OCI-LY7 (cell line): ENCODE measurements around the gene BCAS4. TPM values are rescaled to one million over a fixed set of nuclear protein-coding genes. Genes with fewer than 3 reads are reported as not detected.

Experiments
- BruUV-seq: library from RNA; stranded (reverse); fragments of 400-500 nt; replicated peaks from 2 replicates; lab custom pipeline; 2021; lab: Mats Ljungman, UMichigan
- CTCF ChIA-PET: fragments of 300-600 bp; sonication (Branson Sonifier 250); formaldehyde crosslinking; loops from one replicate; lab custom pipeline; 2022; ENCODE audit warnings: antibody characterized with exemption; ENCODE audit not compliant: unreplicated experiment; lab: Charles Lee
- POLR2A ChIA-PET: fragments of 300-600 bp; sonication (Branson Sonifier 250); formaldehyde crosslinking; loops from one replicate; lab custom pipeline; 2022; ENCODE audit warnings: antibody characterized with exemption; lab: Charles Lee
- DNase-seq: peaks from one replicate; pipeline ENCODE4 v3.0.0-alpha.2; 2015; ENCODE audit warnings: low spot score
- H2AFZ ChIP-seq: fragments of 200-600 bp; sonication (generic), shearing (Covaris generic); 2 replicates; pipeline ENCODE4 v1.6.1; 2014; ENCODE audit warnings: mild to moderate bottlenecking, antibody characterized with exemption, low read length, moderate library complexity
- H3K27ac ChIP-seq: fragments of 200-600 bp; sonication (generic); 2 replicates; pipeline ENCODE4 v1.5.1; 2014; ENCODE audit warnings: mixed run types, low read depth, mild to moderate bottlenecking, moderate library complexity, low read length, inconsistent platforms; ENCODE audit not compliant: poor library complexity, severe bottlenecking
- H3K36me3 ChIP-seq: fragments of 200-600 bp; sonication (generic); 2 replicates; pipeline ENCODE4 v1.6.1; 2014; ENCODE audit warnings: mild to moderate bottlenecking, antibody characterized with exemption, low read length, moderate library complexity, mixed read lengths; ENCODE audit not compliant: insufficient read depth
- H3K4me1 ChIP-seq: fragments of 200-600 bp; sonication (generic); 2 replicates; pipeline ENCODE4 v1.5.1; 2014; ENCODE audit warnings: mild to moderate bottlenecking, low read length; ENCODE audit not compliant: insufficient read depth, poor library complexity, severe bottlenecking
- H3K4me2 ChIP-seq: fragments of 200-600 bp; sonication (generic); 2 replicates; pipeline ENCODE4 v1.6.1; 2014; ENCODE audit warnings: mild to moderate bottlenecking, low read length
- H3K4me3 ChIP-seq: fragments of 200-600 bp; sonication (generic); 2 replicates; pipeline ENCODE4 v1.5.1; 2014; ENCODE audit warnings: mild to moderate bottlenecking, low read depth, low read length; ENCODE audit not compliant: poor library complexity, severe bottlenecking
- H3K79me2 ChIP-seq: fragments of 200-600 bp; sonication (generic); 2 replicates; pipeline ENCODE4 v1.6.1; 2016; ENCODE audit warnings: low read depth, mild to moderate bottlenecking, low read length, moderate library complexity, mixed read lengths; ENCODE audit not compliant: insufficient read depth
- H3K9me2 ChIP-seq: fragments of 200-600 bp; sonication (generic); 2 replicates; pipeline ENCODE4 v1.6.1; 2016; ENCODE audit warnings: mild to moderate bottlenecking, low read length, mixed read lengths; ENCODE audit not compliant: insufficient read depth
- H3K9me3 ChIP-seq: fragments of 200-600 bp; sonication (generic); 2 replicates; pipeline ENCODE4 v1.6.1; 2014; ENCODE audit warnings: mild to moderate bottlenecking, mixed run types, low read length, mixed read lengths
- H4K20me1 ChIP-seq: fragments of 200-600 bp; sonication (generic); 2 replicates; pipeline ENCODE4 v1.6.1; 2014; ENCODE audit warnings: mild to moderate bottlenecking, antibody characterized with exemption, low read length, moderate library complexity, mixed read lengths; ENCODE audit not compliant: insufficient read depth
- EZH2phosphoT487 ChIP-seq: fragments of 200-600 bp; sonication (generic); IDR thresholded peaks from 2 replicates; pipeline ENCODE4 v1.6.1; 2018; ENCODE audit warnings: low read depth, borderline replicate concordance, mild to moderate bottlenecking, mixed run types, antibody characterized with exemption, low read length, moderate library complexity, mixed read lengths
- intact Hi-C: fragments of 100-400 bp; cut with micrococcal nuclease; formaldehyde crosslinking; loops from one replicate; pipeline ENCODE4 v1.10.0; 2022; ENCODE audit not compliant: unreplicated experiment
- total RNA-seq, 2 experiments: library from RNA; depleted of rRNA in 1 of 2; stranded (reverse); fragments of >200 nt in 1 of 2; shearing (Covaris generic) in 1 of 2; gene quantifications; 2 replicates each; pipeline ENCODE4 v1.2.3, GENCODE V29; 2014 to 2022
- TF ChIP-seq, protein P1 (sequence below): fragments of 200-600 bp; sonication (generic); conservative IDR thresholded peaks from 2 replicates; pipeline ENCODE4 v1.5.1; 2014; ENCODE audit warnings: mild to moderate bottlenecking, antibody characterized with exemption, low read length, moderate library complexity, mixed read lengths

Gene BCAS4
- total RNA-seq, 2 experiments from 2014 or later = 173 to 181 TPM

DNA sequence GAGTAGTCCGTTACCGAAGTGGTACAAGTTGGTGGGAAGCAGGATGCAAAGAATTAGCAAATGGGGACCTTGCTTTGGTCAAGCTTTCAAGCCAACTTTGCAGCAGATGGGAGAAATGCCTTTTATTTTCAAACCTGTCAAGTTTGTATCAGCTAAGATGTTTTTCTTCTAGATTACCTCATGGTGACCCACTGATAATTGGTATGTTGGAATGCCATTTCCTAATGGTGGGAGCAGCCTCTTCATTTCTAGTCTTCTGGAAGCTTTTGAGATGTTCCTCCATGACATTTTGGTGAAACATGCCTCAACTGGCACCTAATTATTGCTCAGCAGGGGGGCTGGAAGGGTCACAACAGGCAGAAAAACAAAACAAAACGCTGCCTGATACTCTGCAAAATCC lies 92.7 kb downstream of the BCAS4 start:
- CTCF ChIA-PET = no interaction called here
- Histone ChIP-seq H4K20me1 (peaks cover 22% of the 10 kb centered on the region; the same call in 1 of the 2 replicates), H3K4me1 (peaks cover 6% of the 10 kb centered on the region), H3K9me2 (no peaks in the 10 kb centered on the region), H3K36me3 (peaks cover 74% of the 10 kb centered on the region), H3K4me3 (no peak overlapping the region), H3K27ac (no peak overlapping the region), H3K4me2 (no peak overlapping the region), H3K79me2 (peaks cover 5% of the 10 kb centered on the region; the same call in 1 of the 2 replicates), H2AFZ (no peak overlapping the region), H3K9me3 (no peaks in the 10 kb centered on the region)
- DNase-seq = no peak
- POLR2A ChIA-PET = no interaction called here
- no peak for TF ChIP-seq EZH2phosphoT487
- TF ChIP-seq, protein P1, sequence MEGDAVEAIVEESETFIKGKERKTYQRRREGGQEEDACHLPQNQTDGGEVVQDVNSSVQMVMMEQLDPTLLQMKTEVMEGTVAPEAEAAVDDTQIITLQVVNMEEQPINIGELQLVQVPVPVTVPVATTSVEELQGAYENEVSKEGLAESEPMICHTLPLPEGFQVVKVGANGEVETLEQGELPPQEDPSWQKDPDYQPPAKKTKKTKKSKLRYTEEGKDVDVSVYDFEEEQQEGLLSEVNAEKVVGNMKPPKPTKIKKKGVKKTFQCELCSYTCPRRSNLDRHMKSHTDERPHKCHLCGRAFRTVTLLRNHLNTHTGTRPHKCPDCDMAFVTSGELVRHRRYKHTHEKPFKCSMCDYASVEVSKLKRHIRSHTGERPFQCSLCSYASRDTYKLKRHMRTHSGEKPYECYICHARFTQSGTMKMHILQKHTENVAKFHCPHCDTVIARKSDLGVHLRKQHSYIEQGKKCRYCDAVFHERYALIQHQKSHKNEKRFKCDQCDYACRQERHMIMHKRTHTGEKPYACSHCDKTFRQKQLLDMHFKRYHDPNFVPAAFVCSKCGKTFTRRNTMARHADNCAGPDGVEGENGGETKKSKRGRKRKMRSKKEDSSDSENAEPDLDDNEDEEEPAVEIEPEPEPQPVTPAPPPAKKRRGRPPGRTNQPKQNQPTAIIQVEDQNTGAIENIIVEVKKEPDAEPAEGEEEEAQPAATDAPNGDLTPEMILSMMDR = no peak
- BruUV-seq = no TSS peak
- intact Hi-C loops = no loop called here

DNA sequence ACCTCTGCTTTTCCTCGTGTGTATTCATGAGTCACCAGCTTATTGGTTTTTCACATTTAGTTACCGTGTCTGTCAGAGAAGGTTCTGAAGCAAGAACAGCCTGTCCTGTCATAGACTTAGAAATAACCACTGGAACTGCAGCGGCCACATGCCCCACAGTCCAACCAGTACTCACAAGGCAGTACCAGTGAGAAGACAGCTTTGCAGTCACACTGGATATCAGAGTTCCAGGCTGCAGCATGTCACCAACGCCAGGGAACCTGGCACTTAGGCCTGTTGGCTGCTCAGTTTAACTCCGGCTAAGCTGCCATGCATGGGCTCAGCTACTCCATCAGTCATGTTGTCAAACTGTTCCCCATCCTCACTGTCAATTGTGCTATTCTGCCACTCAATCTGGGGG lies 96.3 kb downstream of the BCAS4 start:
- BruUV-seq = no TSS peak
- H3K36me3 ChIP-seq = peaks cover 90% of the 10 kb centered on the region
- H3K9me3 ChIP-seq = no peaks in the 10 kb centered on the region
- no peak overlapping the region for H2AFZ ChIP-seq
- peaks cover 22% of the 10 kb centered on the region; the same call in 1 of the 2 replicates for H4K20me1 ChIP-seq
- no peaks in the 10 kb centered on the region for H3K9me2 ChIP-seq
- H3K27ac ChIP-seq = no peak overlapping the region
- no peak for DNase-seq
- no peak overlapping the region for H3K4me2 ChIP-seq
- peaks cover 6% of the 10 kb centered on the region for H3K4me1 ChIP-seq
- no peak overlapping the region for H3K4me3 ChIP-seq
- H3K79me2 ChIP-seq = peaks cover 15% of the 10 kb centered on the region; the same call in 1 of the 2 replicates
- ChIA-PET POLR2A (interaction anchor here (1.0 to 1.4 kb wide), 2 partner anchors 10 to 40 kb away, joined by 3 to 4 read pairs; partner anchors contain the start of gene ADNP), CTCF (no interaction called here)
- TF ChIP-seq EZH2phosphoT487 = no peak
- TF ChIP-seq, protein P1 = no peak
- intact Hi-C loops = no loop called here

DNA sequence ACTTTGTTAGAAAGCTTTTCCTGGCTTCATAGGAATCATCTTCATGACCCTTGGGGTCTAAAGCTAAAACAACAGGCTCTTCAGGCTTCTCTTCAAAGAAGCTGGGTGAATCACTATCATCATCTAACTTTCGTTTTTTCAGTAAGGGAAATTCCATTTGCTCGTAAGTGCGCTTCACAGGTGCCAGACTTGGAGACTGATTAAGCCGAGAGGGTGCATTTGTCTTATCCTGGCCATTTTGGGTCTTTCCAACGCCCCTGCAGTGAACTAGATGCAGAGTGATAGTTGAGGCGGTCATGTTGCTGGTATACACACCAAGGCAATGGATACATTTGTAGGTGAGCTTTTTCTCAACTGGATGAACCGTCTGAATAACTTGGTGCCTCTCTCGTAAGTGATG lies 97.5 kb downstream of the BCAS4 start:
- H3K4me1 ChIP-seq = peaks cover 6% of the 10 kb centered on the region
- POLR2A ChIA-PET = no interaction called here
- no TSS peak for BruUV-seq

More for the DNA sequence above, 97.5 kb downstream of the BCAS4 start:
- TF ChIP-seq EZH2phosphoT487 = no peak
- Histone ChIP-seq H3K4me3 (no peak overlapping the region), H3K79me2 (peaks cover 15% of the 10 kb centered on the region; the same call in 1 of the 2 replicates), H3K36me3 (peaks cover 100% of the 10 kb centered on the region), H3K4me2 (no peak overlapping the region), H3K9me3 (no peaks in the 10 kb centered on the region), H3K9me2 (no peaks in the 10 kb centered on the region), H2AFZ (no peak overlapping the region), H3K27ac (no peak overlapping the region), H4K20me1 (peaks cover 22% of the 10 kb centered on the region; the same call in 1 of the 2 replicates)
- no peak for DNase-seq
- CTCF ChIA-PET = no interaction called here
- intact Hi-C loops = no loop called here
